SK-N-SH treated with all-trans-retinoic acid at 6 μM for 48 hours (cell line): ENCODE data around the gene APLF.

ENCODE experiments used
- ATAC-seq: fragments of 200-7000 bp; cut with Tn5 transposase; 3 replicates; pipeline ENCODE4 v1.9.1; 2020; ENCODE audit warnings: mild to moderate bottlenecking, moderate library complexity
- ARNTL ChIP-seq: fragments of 450-650 bp; formaldehyde crosslinking; IDR thresholded peaks from 2 replicates; pipeline ENCODE4 v1.5.0; 2020; ENCODE audit warnings: low read depth, mild to moderate bottlenecking, moderate library complexity, borderline replicate concordance
- BACH2 ChIP-seq: fragments of 250-450 bp; sonication (Bioruptor Pico); IDR thresholded peaks from 2 replicates; pipeline ENCODE4 v1.9.0; 2021; ENCODE audit warnings: mild to moderate bottlenecking, borderline replicate concordance
- CREB5 ChIP-seq: fragments of 250-450 bp; sonication (Bioruptor Pico); IDR thresholded peaks from 2 replicates; pipeline ENCODE4 v1.5.1; 2020; ENCODE audit warnings: low read depth, mild to moderate bottlenecking, moderate library complexity
- CSRNP3 ChIP-seq: fragments of 250-450 bp; sonication (Bioruptor Pico); IDR thresholded peaks from 2 replicates; pipeline ENCODE4 v1.5.1; 2021; ENCODE audit warnings: mild to moderate bottlenecking, moderate library complexity
- ESRRG ChIP-seq: fragments of 250-450 bp; sonication (Bioruptor Pico); IDR thresholded peaks from 2 replicates; pipeline ENCODE4 v1.6.1; 2021; ENCODE audit warnings: mild to moderate bottlenecking
- ISL1 ChIP-seq: fragments of 250-450 bp; sonication (Bioruptor Pico); IDR thresholded peaks from 2 replicates; pipeline ENCODE4 v2.1.2; 2022; ENCODE audit warnings: mild to moderate bottlenecking, moderate library complexity
- OSR1 ChIP-seq: fragments of 250-450 bp; sonication (Bioruptor Pico); IDR thresholded peaks from 2 replicates; pipeline ENCODE4 v1.8.0; 2022; ENCODE audit warnings: moderate library complexity, mild to moderate bottlenecking, inconsistent platforms
- PATZ1 ChIP-seq: fragments of 250-450 bp; sonication (Bioruptor Pico); IDR thresholded peaks from 2 replicates; pipeline ENCODE4 v1.8.0; 2020; ENCODE audit warnings: mild to moderate bottlenecking, moderate library complexity, borderline replicate concordance
- POU6F1 ChIP-seq: fragments of 250-450 bp; sonication (Bioruptor Pico); IDR thresholded peaks from 2 replicates; pipeline ENCODE4 v1.8.0; 2021; ENCODE audit warnings: low read depth, mild to moderate bottlenecking, moderate library complexity, borderline replicate concordance
- PPARA ChIP-seq: fragments of 250-450 bp; sonication (Bioruptor Pico); IDR thresholded peaks from 2 replicates; pipeline ENCODE4 v1.5.0; 2020; ENCODE audit warnings: mild to moderate bottlenecking, borderline replicate concordance
- SNAI2 ChIP-seq: fragments of 250-450 bp; sonication (Bioruptor Pico); IDR thresholded peaks from 2 replicates; pipeline ENCODE4 v1.5.0; 2020; ENCODE audit warnings: mild to moderate bottlenecking, moderate library complexity
- TCF4 ChIP-seq: fragments of 250-450 bp; sonication (Bioruptor Pico); IDR thresholded peaks from 2 replicates; pipeline ENCODE4 v1.8.0; 2021; ENCODE audit warnings: mild to moderate bottlenecking, moderate library complexity, borderline replicate concordance
- TOX ChIP-seq: fragments of 250-450 bp; sonication (Bioruptor Pico); IDR thresholded peaks from 2 replicates; pipeline ENCODE4 v1.8.0; 2021; ENCODE audit warnings: mild to moderate bottlenecking, moderate library complexity, borderline replicate concordance
- TSHZ2 ChIP-seq: fragments of 250-450 bp; sonication (Bioruptor Pico); IDR thresholded peaks from 2 replicates; pipeline ENCODE4 v1.5.0; 2020; ENCODE audit warnings: mild to moderate bottlenecking, moderate library complexity
- ZC3H10 ChIP-seq: fragments of 250-450 bp; sonication (Bioruptor Pico); IDR thresholded peaks from 2 replicates; pipeline ENCODE4 v1.5.1; 2021; ENCODE audit warnings: mild to moderate bottlenecking, moderate library complexity
- ZFP3 ChIP-seq: fragments of 250-450 bp; sonication (Bioruptor Pico); IDR thresholded peaks from 2 replicates; pipeline ENCODE4 v1.5.0; 2020; ENCODE audit warnings: mild to moderate bottlenecking, moderate library complexity
- ZFP30 ChIP-seq: fragments of 450-650 bp; formaldehyde crosslinking; IDR thresholded peaks from 2 replicates; pipeline ENCODE4 v1.5.0; 2022; ENCODE audit warnings: mild to moderate bottlenecking, moderate library complexity
- ZNF565 ChIP-seq: fragments of 450-650 bp; formaldehyde crosslinking; conservative IDR thresholded peaks from 2 replicates; pipeline ENCODE4 v1.5.0; 2020; ENCODE audit warnings: low read depth, mild to moderate bottlenecking, moderate library complexity
- ZNF70 ChIP-seq: fragments of 450-650 bp; formaldehyde crosslinking; IDR thresholded peaks from 2 replicates; pipeline ENCODE4 v1.5.0; 2020; ENCODE audit warnings: mild to moderate bottlenecking, moderate library complexity
- ZNF8 ChIP-seq: fragments of 450-650 bp; formaldehyde crosslinking; IDR thresholded peaks from 2 replicates; pipeline ENCODE4 v1.5.0; 2020; ENCODE audit warnings: mild to moderate bottlenecking, moderate library complexity

Gene APLF

GRCh38 chr2:68420254-68420910 is 47.0 kb upstream of the APLF start:
- no peak for ATAC-seq
- TF ChIP-seq CREB5 (CRISPR knock-in tag) = no peak
- TF ChIP-seq PPARA (CRISPR knock-in tag) = no peak
- TF ChIP-seq ZNF565 = no peak
- no peak for TF ChIP-seq ZFP3 (CRISPR knock-in tag)
- TF ChIP-seq ISL1 = no peak
- TF ChIP-seq ARNTL (CRISPR knock-in tag) = no peak
- no peak for TF ChIP-seq SNAI2
- no peak for TF ChIP-seq ZNF8
- TF ChIP-seq TOX = no peak
- no peak for TF ChIP-seq TSHZ2
- TF ChIP-seq ZNF70 = no peak
- TF ChIP-seq POU6F1 (CRISPR knock-in tag) = no peak
- no peak for TF ChIP-seq OSR1 (CRISPR knock-in tag)
- TF ChIP-seq, all 23 proteins: peak for 0

GRCh38 chr2:68423966-68424650 is 43.3 kb upstream of the APLF start:
- ATAC-seq = no peak
- TF ChIP-seq TSHZ2 (no peak), PPARA (CRISPR knock-in tag) (no peak), ARNTL (CRISPR knock-in tag) (no peak), ZFP30 (no peak), CSRNP3 (CRISPR knock-in tag) (no peak), ZFP3 (CRISPR knock-in tag) (no peak), PATZ1 (no peak), ZNF565 (no peak), ISL1 (no peak), ZNF70 (no peak), ZNF8 (no peak), ESRRG (CRISPR knock-in tag) (no peak), TOX (no peak), BACH2 (CRISPR knock-in tag) (no peak), TCF4 (CRISPR knock-in tag) (no peak), ZC3H10 (CRISPR knock-in tag) (no peak)
- TF ChIP-seq, all 23 proteins: peak for 0
